A549 (cell line): ENCODE results near the gene ANKRD12. TPM values are rescaled to one million over a fixed set of nuclear protein-coding genes. Genes with fewer than 3 reads are reported as not detected.

Experiments
- ATAC-seq, 2 experiments: fragments of 200-7000 bp in 1 of 2; fragments of >200 bp in 1 of 2; cut with Nextera tagmentation in 1 of 2; cut with Tn5 transposase in 1 of 2; 3 replicates each; pipeline versions ENCODE4 v1.8.0 to v1.9.1; 2018 to 2020; ENCODE audit warnings: mild to moderate bottlenecking in 1 of 2, moderate library complexity in 1 of 2
- CTCF ChIA-PET: fragments of 300-600 bp; sonication (Branson Sonifier 250); formaldehyde crosslinking; extraction: SDS; loops from one replicate; lab custom pipeline; 2021; ENCODE audit warnings: antibody characterized with exemption, inconsistent platforms; lab: Yijun Ruan, JAX
- POLR2A ChIA-PET: fragments of 350-600 bp; formaldehyde crosslinking; extraction: SDS; loops from one replicate; lab custom pipeline; 2021; ENCODE audit warnings: antibody characterized with exemption, inconsistent platforms; lab: Yijun Ruan, JAX
- DNase-seq, 2 experiments: peaks; one replicate each; pipeline versions ENCODE4 v3.0.0 to v3.0.0-alpha.2; 2011 to 2016; ENCODE audit warnings: low read depth in 1 of 2, low spot score in 1 of 2
- FAIRE-seq: peaks from 2 replicates; lab custom pipeline; 2011; peaks lifted over from hg19 to GRCh38; lab: Jason Lieb, UNC
- H3K27ac ChIP-seq, 2 experiments: fragments of >200 bp; sonication (Bioruptor Twin); formaldehyde crosslinking; 3 replicates each; pipeline ENCODE4 v1.5.1; 2016 to 2017
- H3K4me1 ChIP-seq: fragments of >200 bp; sonication (Bioruptor Twin); formaldehyde crosslinking; 3 replicates; pipeline ENCODE4 v1.6.1; 2016
- H3K4me2 ChIP-seq: fragments of >200 bp; sonication (Bioruptor Twin); formaldehyde crosslinking; 3 replicates; pipeline ENCODE4 v1.6.1; 2016
- H3K4me3 ChIP-seq: fragments of >200 bp; sonication (Bioruptor Twin); formaldehyde crosslinking; 3 replicates; pipeline ENCODE4 v1.5.1; 2016
- H3K9me3 ChIP-seq: fragments of >200 bp; sonication (Bioruptor Twin); formaldehyde crosslinking; 3 replicates; pipeline ENCODE4 v1.6.1; 2016
- CBX8 ChIP-seq: fragments of 200-600 bp; sonication (generic); IDR thresholded peaks from 2 replicates; pipeline ENCODE4 v1.6.1; 2016
- CHD2 ChIP-seq: fragments of 150-350 bp; IDR thresholded peaks from 2 replicates; pipeline ENCODE4 v1.6.1; 2014; ENCODE audit warnings: low read length; ENCODE audit not compliant: partially characterized antibody
- EP300 ChIP-seq, 2 experiments: fragments of >200 bp; sonication (Bioruptor Twin); formaldehyde crosslinking; IDR thresholded peaks; 2 replicates in 1 of 2; 3 replicates in 1 of 2; pipeline ENCODE4 v1.6.1; 2016 to 2017
- FOSB ChIP-seq: fragments of 250-450 bp; sonication (Bioruptor Pico); IDR thresholded peaks from 2 replicates; pipeline ENCODE4 v1.5.0; 2020; ENCODE audit warnings: mild to moderate bottlenecking, moderate library complexity
- GATA3 ChIP-seq: IDR thresholded peaks from 2 replicates; pipeline ENCODE4 v1.6.1; 2012; ENCODE audit warnings: borderline replicate concordance
- HDAC2 ChIP-seq: fragments of 200-600 bp; sonication (generic); IDR thresholded peaks from 2 replicates; pipeline ENCODE4 v1.6.1; 2016
- HOXA7 ChIP-seq: fragments of 250-450 bp; sonication (Bioruptor Pico); IDR thresholded peaks from 2 replicates; pipeline ENCODE4 v1.5.0; 2020; ENCODE audit warnings: mild to moderate bottlenecking, moderate library complexity
- HOXB5 ChIP-seq: fragments of 250-450 bp; sonication (Bioruptor Pico); IDR thresholded peaks from 2 replicates; pipeline ENCODE4 v1.5.0; 2020; ENCODE audit warnings: mild to moderate bottlenecking, moderate library complexity
- KDM5A ChIP-seq: fragments of 200-600 bp; sonication (generic); IDR thresholded peaks from 2 replicates; pipeline ENCODE4 v1.6.1; 2016; ENCODE audit warnings: antibody characterized with exemption, mild to moderate bottlenecking
- NFE2L2 ChIP-seq: fragments of 150-350 bp; conservative IDR thresholded peaks from 2 replicates; pipeline ENCODE4 v1.6.1; 2014; ENCODE audit warnings: low read length
- POLR2AphosphoS2 ChIP-seq: conservative IDR thresholded peaks from 2 replicates; pipeline ENCODE4 v1.6.1; 2012; ENCODE audit warnings: low read length, improper control_type of control experiment, inconsistent platforms
- RARB ChIP-seq: fragments of 250-450 bp; sonication (Bioruptor Pico); IDR thresholded peaks from 2 replicates; pipeline ENCODE4 v1.8.0; 2021; ENCODE audit warnings: mild to moderate bottlenecking, moderate library complexity
- RFX5 ChIP-seq: fragments of 450-650 bp; IDR thresholded peaks from 2 replicates; pipeline ENCODE4 v1.7.1; 2014; ENCODE audit warnings: antibody characterized with exemption, mild to moderate bottlenecking, moderate library complexity
- SMC3 ChIP-seq: fragments of >200 bp; sonication (Bioruptor Twin); formaldehyde crosslinking; IDR thresholded peaks from 3 replicates; pipeline ENCODE4 v1.6.1; 2018; ENCODE audit warnings: inconsistent platforms
- TP53 ChIP-seq: fragments of 250-450 bp; sonication (Bioruptor Pico); IDR thresholded peaks from 2 replicates; pipeline ENCODE4 v1.5.0; 2021; ENCODE audit warnings: mild to moderate bottlenecking, moderate library complexity
- ZFP36 ChIP-seq: fragments of 450-650 bp; IDR thresholded peaks from 2 replicates; pipeline ENCODE4 v1.6.1; 2014; ENCODE audit warnings: borderline replicate concordance; ENCODE audit not compliant: partially characterized antibody
- WGBS: methylation state at CpG from one replicate; pipeline ENCODE4 v1.1.6; 2017; ENCODE audit errors: missing lambda C conversion rate; 5-methylcytosine and 5-hydroxymethylcytosine counted together
- polyA plus RNA-seq, 4 experiments: library from polyadenylated mRNA; depleted of rRNA in 3 of 4; stranded (reverse); fragments of >200 nt; fragmentation: RNase III in 1 of 4; extraction: RNeasy Plus Mini Kit Qiagen cat#74134 plus additional on column Dnase treatment in 1 of 4; gene quantifications; 2 replicates in 3 of 4; 3 replicates in 1 of 4; pipeline ENCODE4 v1.2.3, GENCODE V29; 2011 to 2017
- TF ChIP-seq, protein P1 (sequence below): fragments of 250-450 bp; sonication (Bioruptor Pico); IDR thresholded peaks from 2 replicates; pipeline ENCODE4 v1.5.0; 2020; ENCODE audit warnings: low read depth, mild to moderate bottlenecking, moderate library complexity
- TF ChIP-seq, protein P2 (sequence below): fragments of 450-650 bp; IDR thresholded peaks from 2 replicates; pipeline ENCODE4 v1.6.1; 2014; ENCODE audit warnings: antibody characterized with exemption
- TF ChIP-seq, protein P3 (sequence below): fragments of 250-450 bp; sonication (Bioruptor Pico); IDR thresholded peaks from 2 replicates; pipeline ENCODE4 v1.5.0; 2021; ENCODE audit warnings: mild to moderate bottlenecking, moderate library complexity, borderline replicate concordance
- TF ChIP-seq, protein P4 (sequence below): fragments of >200 bp; sonication (Bioruptor Twin); formaldehyde crosslinking; IDR thresholded peaks from 3 replicates; pipeline ENCODE4 v1.5.1; 2016

Gene ANKRD12
- polyA plus RNA-seq, 2 of the 4 experiments (the other 2 are of a cell fraction) = 2.7 to 7.3 TPM

DNA sequence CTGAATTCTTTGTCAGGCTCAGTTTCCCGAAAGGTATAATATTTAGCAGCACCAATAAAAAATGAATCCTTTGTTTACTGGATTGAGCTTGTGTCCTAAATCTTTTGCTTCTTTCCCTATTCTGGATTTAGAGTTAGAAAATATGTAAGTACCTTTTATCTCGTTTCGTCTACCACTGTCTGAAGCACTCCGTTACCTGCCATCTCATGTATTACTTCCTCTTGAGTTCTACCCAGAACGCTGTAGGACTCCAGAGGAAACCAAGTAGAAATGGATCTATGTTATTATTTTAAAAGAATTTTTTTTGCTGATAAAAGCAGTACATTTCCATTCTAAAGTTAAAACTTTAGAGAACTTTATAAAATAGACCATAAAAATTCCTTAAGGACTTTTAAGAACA, 13.5 kb downstream of the ANKRD12 start:
- no peak for ATAC-seq
- FAIRE-seq = no peak
- TF ChIP-seq ZFP36 = no peak
- TF ChIP-seq HOXA7 (CRISPR knock-in tag) = no peak
- TF ChIP-seq CHD2 = no peak
- TF ChIP-seq KDM5A = no peak
- TF ChIP-seq HDAC2 = no peak
- no peak for TF ChIP-seq GATA3
- TF ChIP-seq RFX5 = no peak
- TF ChIP-seq SMC3 = no peak
- TF ChIP-seq NFE2L2 = no peak
- TF ChIP-seq, protein P1, sequence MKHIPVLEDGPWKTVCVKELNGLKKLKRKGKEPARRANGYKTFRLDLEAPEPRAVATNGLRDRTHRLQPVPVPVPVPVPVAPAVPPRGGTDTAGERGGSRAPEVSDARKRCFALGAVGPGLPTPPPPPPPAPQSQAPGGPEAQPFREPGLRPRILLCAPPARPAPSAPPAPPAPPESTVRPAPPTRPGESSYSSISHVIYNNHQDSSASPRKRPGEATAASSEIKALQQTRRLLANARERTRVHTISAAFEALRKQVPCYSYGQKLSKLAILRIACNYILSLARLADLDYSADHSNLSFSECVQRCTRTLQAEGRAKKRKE (CRISPR knock-in tag) = no peak
- no peak for TF ChIP-seq POLR2AphosphoS2
- TF ChIP-seq, all 56 proteins: peak for 0
- Histone ChIP-seq H3K4me1 (peaks cover 47% of the 10 kb centered on the region), H3K27ac (no peak overlapping the region), H3K4me3 (no peak overlapping the region), H3K4me2 (no peak overlapping the region), H3K9me3 (no peaks in the 10 kb centered on the region)
- ChIA-PET CTCF (interaction anchor here (0.9 kb wide), 1 partner anchor 32 kb away, joined by 3 read pairs; no protein-coding TSS in a partner anchor), POLR2A (no interaction called here)
- no peak for DNase-seq
- WGBS = 92% methylated on average over 5 of the region's 5 CpGs

DNA sequence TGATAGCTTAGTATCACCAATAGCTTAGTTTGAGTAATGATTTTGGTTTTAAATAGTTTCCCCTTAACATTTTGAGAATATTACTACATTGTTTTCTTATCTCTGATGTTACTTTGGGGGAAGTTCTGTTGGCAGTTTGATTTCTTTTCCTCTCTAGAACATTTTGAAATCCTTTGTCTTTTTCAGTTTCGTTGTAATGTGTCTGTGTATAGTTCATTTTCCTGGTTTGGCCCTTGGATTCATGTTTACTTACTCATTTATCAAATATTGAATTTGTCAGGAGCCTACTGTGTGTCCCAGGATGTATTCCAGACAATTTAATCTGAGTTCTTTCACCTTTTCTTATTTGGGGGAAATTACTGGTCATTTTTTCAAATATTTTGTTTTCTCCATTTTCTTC, 16.7 kb downstream of the ANKRD12 start:
- Histone ChIP-seq H3K4me3 (no peak overlapping the region), H3K9me3 (no peaks in the 10 kb centered on the region), H3K4me2 (peak overlapping the region; percentile 3), H3K27ac (no peak overlapping the region), H3K4me1 (peaks cover 23% of the 10 kb centered on the region; the same call in 2 of the 3 replicates)
- WGBS = 10% methylated on average over 1 of the region's 1 CpG
- ChIA-PET POLR2A (interaction anchor here (0.7 kb wide), 1 partner anchor 66 kb away, joined by 3 read pairs; no protein-coding TSS in a partner anchor), CTCF (interaction anchor here (1.4 kb wide), 1 partner anchor 79 kb away, joined by 4 read pairs; no protein-coding TSS in a partner anchor)
- ATAC-seq = no peak
- TF ChIP-seq CBX8 (no peak), ZFP36 (no peak), EP300 (IDR thresholded peaks at IDR 0.05) (no peak), RARB (CRISPR knock-in tag) (no peak), FOSB (CRISPR knock-in tag) (no peak), HOXB5 (CRISPR knock-in tag) (no peak), KDM5A (no peak), GATA3 (no peak), TP53 (CRISPR knock-in tag) (no peak), HDAC2 (no peak)
- TF ChIP-seq, protein P2, sequence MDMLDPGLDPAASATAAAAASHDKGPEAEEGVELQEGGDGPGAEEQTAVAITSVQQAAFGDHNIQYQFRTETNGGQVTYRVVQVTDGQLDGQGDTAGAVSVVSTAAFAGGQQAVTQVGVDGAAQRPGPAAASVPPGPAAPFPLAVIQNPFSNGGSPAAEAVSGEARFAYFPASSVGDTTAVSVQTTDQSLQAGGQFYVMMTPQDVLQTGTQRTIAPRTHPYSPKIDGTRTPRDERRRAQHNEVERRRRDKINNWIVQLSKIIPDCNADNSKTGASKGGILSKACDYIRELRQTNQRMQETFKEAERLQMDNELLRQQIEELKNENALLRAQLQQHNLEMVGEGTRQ = no peak
- TF ChIP-seq, protein P1 (CRISPR knock-in tag) = no peak
- TF ChIP-seq, protein P3, sequence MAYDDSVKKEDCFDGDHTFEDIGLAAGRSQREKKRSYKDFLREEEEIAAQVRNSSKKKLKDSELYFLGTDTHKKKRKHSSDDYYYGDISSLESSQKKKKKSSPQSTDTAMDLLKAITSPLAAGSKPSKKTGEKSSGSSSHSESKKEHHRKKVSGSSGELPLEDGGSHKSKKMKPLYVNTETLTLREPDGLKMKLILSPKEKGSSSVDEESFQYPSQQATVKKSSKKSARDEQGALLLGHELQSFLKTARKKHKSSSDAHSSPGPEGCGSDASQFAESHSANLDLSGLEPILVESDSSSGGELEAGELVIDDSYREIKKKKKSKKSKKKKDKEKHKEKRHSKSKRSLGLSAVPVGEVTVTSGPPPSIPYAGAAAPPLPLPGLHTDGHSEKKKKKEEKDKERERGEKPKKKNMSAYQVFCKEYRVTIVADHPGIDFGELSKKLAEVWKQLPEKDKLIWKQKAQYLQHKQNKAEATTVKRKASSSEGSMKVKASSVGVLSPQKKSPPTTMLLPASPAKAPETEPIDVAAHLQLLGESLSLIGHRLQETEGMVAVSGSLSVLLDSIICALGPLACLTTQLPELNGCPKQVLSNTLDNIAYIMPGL (CRISPR knock-in tag) = no peak
- TF ChIP-seq, protein P4, sequence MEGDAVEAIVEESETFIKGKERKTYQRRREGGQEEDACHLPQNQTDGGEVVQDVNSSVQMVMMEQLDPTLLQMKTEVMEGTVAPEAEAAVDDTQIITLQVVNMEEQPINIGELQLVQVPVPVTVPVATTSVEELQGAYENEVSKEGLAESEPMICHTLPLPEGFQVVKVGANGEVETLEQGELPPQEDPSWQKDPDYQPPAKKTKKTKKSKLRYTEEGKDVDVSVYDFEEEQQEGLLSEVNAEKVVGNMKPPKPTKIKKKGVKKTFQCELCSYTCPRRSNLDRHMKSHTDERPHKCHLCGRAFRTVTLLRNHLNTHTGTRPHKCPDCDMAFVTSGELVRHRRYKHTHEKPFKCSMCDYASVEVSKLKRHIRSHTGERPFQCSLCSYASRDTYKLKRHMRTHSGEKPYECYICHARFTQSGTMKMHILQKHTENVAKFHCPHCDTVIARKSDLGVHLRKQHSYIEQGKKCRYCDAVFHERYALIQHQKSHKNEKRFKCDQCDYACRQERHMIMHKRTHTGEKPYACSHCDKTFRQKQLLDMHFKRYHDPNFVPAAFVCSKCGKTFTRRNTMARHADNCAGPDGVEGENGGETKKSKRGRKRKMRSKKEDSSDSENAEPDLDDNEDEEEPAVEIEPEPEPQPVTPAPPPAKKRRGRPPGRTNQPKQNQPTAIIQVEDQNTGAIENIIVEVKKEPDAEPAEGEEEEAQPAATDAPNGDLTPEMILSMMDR = no peak
- no peak for FAIRE-seq
- no peak for DNase-seq
